Sigmoid colon (tissue), 7 donors: ENCODE results near the gene CCDC149. TPM values are rescaled to one million over a fixed set of nuclear protein-coding genes. Genes with fewer than 3 reads are reported as not detected.
"Not testable (repeated sequence)": the region's sequence is repeated elsewhere in the genome, so short reads cannot be mapped to it uniquely, and the experiment has no call there.

Experiments
- DNase-seq: peaks from one replicate; pipeline ENCODE4 v3.0.0-alpha.2; 2019
- H3K27ac ChIP-seq, 4 donors: fragments of 200-600 bp; sonication (generic); one replicate each; pipeline ENCODE4 v1.5.1; 2016 to 2019; ENCODE audit warnings: mild to moderate bottlenecking in 1 of 4
- H3K27me3 ChIP-seq, 3 donors: fragments of 200-600 bp; sonication (generic); one replicate each; pipeline ENCODE4 v1.5.1; 2019; ENCODE audit warnings: mild to moderate bottlenecking in 1 of 3
- H3K36me3 ChIP-seq, 4 donors: fragments of 200-600 bp; sonication (generic); one replicate each; pipeline ENCODE4 v1.5.1; 2016 to 2019
- H3K4me1 ChIP-seq, 4 donors: fragments of 200-600 bp; sonication (generic); one replicate each; pipeline ENCODE4 v1.5.1; 2017 to 2019
- H3K4me3 ChIP-seq, 4 donors: fragments of 200-600 bp; sonication (generic); one replicate each; pipeline ENCODE4 v1.5.1; 2017 to 2019; ENCODE audit warnings: mild to moderate bottlenecking in 2 of 4, moderate library complexity in 1 of 4
- H3K9me3 ChIP-seq, 4 donors: fragments of 200-600 bp in 3 of 4; sonication (generic) in 3 of 4; one replicate each; pipeline versions ENCODE4 v1.5.1 to v1.6.1; 2013 to 2019
- EP300 ChIP-seq, 4 donors: sonication (generic); formaldehyde crosslinking; IDR thresholded peaks; one replicate each; pipeline ENCODE4 v1.6.1; 2017; ENCODE audit warnings: antibody characterized with exemption in 4 of 4
- POLR2A ChIP-seq, 2 donors: fragments of 450-650 bp; IDR thresholded peaks; one replicate each; pipeline ENCODE4 v1.6.1; 2016; ENCODE audit warnings: antibody characterized with exemption in 2 of 2, mild to moderate bottlenecking in 2 of 2, moderate library complexity in 2 of 2
- POLR2AphosphoS5 ChIP-seq, 4 donors: sonication (generic); formaldehyde crosslinking; IDR thresholded peaks; one replicate each; pipeline ENCODE4 v1.6.1; 2017; ENCODE audit warnings: antibody characterized with exemption in 4 of 4
- WGBS, 2 donors: extraction: QIAGEN DNeasy Blood & Tissue Kit; methylation state at CpG; one replicate each; pipeline ENCODE4 v1.1.7; 2013; 5-methylcytosine and 5-hydroxymethylcytosine counted together
- intact Hi-C: fragments of 100-400 bp; cut with DNase I; formaldehyde crosslinking; loops from one replicate; pipeline ENCODE4 v1.15.1; 2023
- polyA plus RNA-seq, 3 donors: library from polyadenylated mRNA; stranded (reverse); fragments of 200-250 nt; gene quantifications; one replicate each; pipeline ENCODE4 v1.2.3, GENCODE V29; 2013
- total RNA-seq, 4 donors: library from RNA; depleted of rRNA; stranded (reverse); fragments of >200 nt; gene quantifications; one replicate each; pipeline ENCODE4 v1.1.0, GENCODE V29; 2016
- TF ChIP-seq, protein P1 (sequence below), 4 experiments: fragments of 450-650 bp in 3 of 4; fragments of 200-600 bp in 1 of 4; IDR thresholded peaks; one replicate each; pipeline ENCODE4 v1.5.1; 2016 to 2019; ENCODE audit warnings: antibody characterized with exemption in 4 of 4, mild to moderate bottlenecking in 3 of 4, moderate library complexity in 2 of 4
- donor health status: healthy with polysubstance abuse.
- donor health status: Bipolar disorder and iron deficiency.
- donor health status: healthy.

Gene CCDC149
- total and polyA plus RNA-seq, 7 donors, result 5.8 to 21.3 (median 11.8) TPM

DNA sequence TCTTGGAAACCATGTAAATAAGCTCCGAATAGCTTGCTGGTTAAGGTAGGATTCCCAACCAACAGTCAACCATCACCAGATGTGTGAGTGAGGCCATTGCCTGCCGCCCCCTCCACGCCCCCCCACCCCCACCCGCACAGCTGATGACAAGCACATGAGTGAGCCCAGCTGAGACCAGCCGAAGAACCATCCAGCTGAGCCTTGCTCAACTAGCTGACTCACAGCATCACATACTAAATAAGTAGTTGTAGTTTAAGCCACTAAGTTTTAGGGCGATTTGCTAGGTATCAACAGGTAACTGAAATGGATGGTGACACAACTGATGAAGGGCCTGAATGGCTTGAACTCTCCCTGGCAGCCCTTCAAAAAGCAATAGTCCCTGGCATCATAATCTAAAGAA lies 1.6 kb upstream of the CCDC149 start:
- no peak overlapping the region for H3K4me3 ChIP-seq
- H3K27ac ChIP-seq, result no peak overlapping the region
- H3K9me3 ChIP-seq, result peaks cover 0 to 5% (median 0%) of the 10 kb centered on the region in 4 donors
- WGBS, 2 donors, result 83 to 95% methylated on average over 6 of the region's 6 CpGs
- no peak for DNase-seq
- H3K27me3 ChIP-seq, result no peaks in the 10 kb centered on the region
- intact Hi-C loops, result loop anchor here (5.0 kb wide), 2 partner anchors 117 to 248 kb away; partner anchors contain the start of genes SEPSECS and SOD3
- TF ChIP-seq POLR2AphosphoS5 (IDR thresholded peaks at IDR 0.05), result no peak
- no peak for TF ChIP-seq POLR2A (IDR thresholded peaks at IDR 0.05)
- no peak for TF ChIP-seq EP300 (IDR thresholded peaks at IDR 0.05)
- TF ChIP-seq, protein P1, sequence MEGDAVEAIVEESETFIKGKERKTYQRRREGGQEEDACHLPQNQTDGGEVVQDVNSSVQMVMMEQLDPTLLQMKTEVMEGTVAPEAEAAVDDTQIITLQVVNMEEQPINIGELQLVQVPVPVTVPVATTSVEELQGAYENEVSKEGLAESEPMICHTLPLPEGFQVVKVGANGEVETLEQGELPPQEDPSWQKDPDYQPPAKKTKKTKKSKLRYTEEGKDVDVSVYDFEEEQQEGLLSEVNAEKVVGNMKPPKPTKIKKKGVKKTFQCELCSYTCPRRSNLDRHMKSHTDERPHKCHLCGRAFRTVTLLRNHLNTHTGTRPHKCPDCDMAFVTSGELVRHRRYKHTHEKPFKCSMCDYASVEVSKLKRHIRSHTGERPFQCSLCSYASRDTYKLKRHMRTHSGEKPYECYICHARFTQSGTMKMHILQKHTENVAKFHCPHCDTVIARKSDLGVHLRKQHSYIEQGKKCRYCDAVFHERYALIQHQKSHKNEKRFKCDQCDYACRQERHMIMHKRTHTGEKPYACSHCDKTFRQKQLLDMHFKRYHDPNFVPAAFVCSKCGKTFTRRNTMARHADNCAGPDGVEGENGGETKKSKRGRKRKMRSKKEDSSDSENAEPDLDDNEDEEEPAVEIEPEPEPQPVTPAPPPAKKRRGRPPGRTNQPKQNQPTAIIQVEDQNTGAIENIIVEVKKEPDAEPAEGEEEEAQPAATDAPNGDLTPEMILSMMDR (IDR thresholded peaks at IDR 0.05), result no peak
- peaks cover 0 to 12% (median 9%) of the 10 kb centered on the region in 4 donors for H3K36me3 ChIP-seq
- H3K4me1 ChIP-seq, result peaks cover 0 to 23% (median 11%) of the 10 kb centered on the region in 4 donors

DNA sequence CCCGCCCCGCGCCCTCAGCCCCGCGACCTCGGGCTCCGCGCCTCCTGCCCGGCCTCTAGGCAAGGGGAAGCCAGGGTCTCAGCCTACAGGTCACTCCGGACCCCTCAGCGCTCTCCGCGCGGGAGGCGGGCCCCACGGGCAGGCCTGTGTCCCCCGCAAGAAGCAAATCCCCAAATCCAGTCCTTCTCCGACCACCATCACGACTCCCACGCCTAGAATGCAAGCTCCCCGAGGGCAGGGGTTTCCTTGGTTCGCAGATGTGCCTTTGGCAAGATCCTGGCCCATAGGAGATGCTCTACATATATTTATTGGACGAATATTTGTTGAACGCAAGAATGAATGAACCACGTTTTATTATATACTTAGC lies 260 bp upstream of the CCDC149 start:
- 19 to 20% methylated on average over 25 of the region's 25 CpGs for WGBS, 2 donors
- peaks cover 0 to 23% (median 14%) of the 10 kb centered on the region in 4 donors for H3K36me3 ChIP-seq
- peaks cover 0 to 23% (median 11%) of the 10 kb centered on the region in 4 donors for H3K4me1 ChIP-seq
- no peak for DNase-seq
- H3K27ac ChIP-seq, result peak overlapping the region; percentile 87 to 95 (median 92)
- TF ChIP-seq POLR2A (IDR thresholded peaks at IDR 0.05), result no peak
- no peak for TF ChIP-seq POLR2AphosphoS5 (IDR thresholded peaks at IDR 0.05)
- TF ChIP-seq EP300 (IDR thresholded peaks at IDR 0.05), result no peak
- TF ChIP-seq, protein P1 (IDR thresholded peaks at IDR 0.05), result no peak
- peaks cover 0 to 8% (median 0%) of the 10 kb centered on the region in 4 donors for H3K9me3 ChIP-seq
- H3K27me3 ChIP-seq, result no peaks in the 10 kb centered on the region
- intact Hi-C loops, result loop anchor here (2.0 to 5.0 kb wide), 3 partner anchors 116 to 328 kb away; partner anchors contain the start of genes DHX15, SEPSECS and SOD3
- peak overlapping the region; percentile 36 to 93 (median 80) for H3K4me3 ChIP-seq

DNA sequence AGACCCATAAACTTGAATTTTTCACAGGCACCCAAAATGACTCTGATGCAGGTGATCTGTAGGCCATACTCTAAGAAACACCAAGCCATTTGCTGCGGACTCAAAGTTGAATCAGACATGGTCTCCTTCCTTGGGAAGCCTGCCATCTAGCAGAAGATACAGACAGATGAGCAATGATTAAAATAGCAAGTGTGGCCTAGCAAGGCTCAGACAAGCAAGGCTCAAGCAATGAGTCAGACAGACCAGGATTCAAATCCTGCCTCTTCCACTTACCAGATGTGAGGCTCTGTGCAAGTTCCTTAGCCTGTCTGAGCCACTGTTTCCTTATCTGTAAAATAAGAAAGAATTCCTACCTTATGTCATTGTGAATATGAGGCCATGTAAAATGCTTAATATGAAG lies 2.3 kb downstream of the CCDC149 start:
- WGBS, 2 donors, result 94 to 97% methylated on average over 1 of the region's 1 CpG
- TF ChIP-seq, protein P1 (IDR thresholded peaks at IDR 0.05), result no peak
- no peak for TF ChIP-seq POLR2A (IDR thresholded peaks at IDR 0.05)
- no peak for TF ChIP-seq POLR2AphosphoS5 (IDR thresholded peaks at IDR 0.05)
- no peak for TF ChIP-seq EP300 (IDR thresholded peaks at IDR 0.05)
- DNase-seq, result no peak
- peaks cover 0 to 36% (median 14%) of the 10 kb centered on the region in 4 donors for H3K36me3 ChIP-seq
- intact Hi-C loops, result loop anchor here (5.0 kb wide), 2 partner anchors 113 to 252 kb away; partner anchors contain the start of genes SEPSECS and SOD3
- H3K9me3 ChIP-seq, result peaks cover 0 to 8% (median 0%) of the 10 kb centered on the region in 4 donors
- H3K4me1 ChIP-seq, result peaks cover 0 to 23% (median 11%) of the 10 kb centered on the region in 4 donors
- H3K27ac ChIP-seq, result no peak overlapping the region
- H3K27me3 ChIP-seq, result no peaks in the 10 kb centered on the region
- H3K4me3 ChIP-seq, result no peak overlapping the region

DNA sequence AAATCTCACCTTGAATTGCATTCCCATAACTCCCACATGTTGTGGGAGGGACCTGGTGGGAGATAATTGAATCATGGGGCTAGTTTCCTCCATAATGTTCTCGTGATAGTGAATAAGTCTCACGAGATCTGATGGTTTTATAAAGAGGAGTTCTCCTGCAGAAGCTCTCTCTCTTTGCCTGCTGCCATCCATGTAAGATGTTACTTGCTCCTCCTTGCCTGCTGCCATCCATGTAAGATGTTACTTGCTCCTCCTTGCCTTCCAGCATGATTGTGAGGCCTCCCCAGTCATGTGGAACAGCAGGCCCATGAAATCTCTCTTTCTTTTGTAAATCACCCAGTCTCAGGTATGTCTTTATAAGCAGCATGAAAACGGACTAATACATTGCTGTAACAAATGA lies 3.2 kb downstream of the CCDC149 start:
- not testable (repeated sequence) for H3K27me3 ChIP-seq, H3K27ac ChIP-seq, H3K9me3 ChIP-seq, H3K4me3 ChIP-seq, DNase-seq
- peaks cover 0 to 23% (median 11%) of the 10 kb centered on the region in 4 donors for H3K4me1 ChIP-seq
- 91 to 94% methylated on average over 3 of the region's 3 CpGs for WGBS, 2 donors
- peaks cover 0 to 36% (median 14%) of the 10 kb centered on the region in 4 donors for H3K36me3 ChIP-seq
- intact Hi-C loops, result loop anchor here (5.0 kb wide), 2 partner anchors 112 to 253 kb away; partner anchors contain the start of genes SEPSECS and SOD3

DNA sequence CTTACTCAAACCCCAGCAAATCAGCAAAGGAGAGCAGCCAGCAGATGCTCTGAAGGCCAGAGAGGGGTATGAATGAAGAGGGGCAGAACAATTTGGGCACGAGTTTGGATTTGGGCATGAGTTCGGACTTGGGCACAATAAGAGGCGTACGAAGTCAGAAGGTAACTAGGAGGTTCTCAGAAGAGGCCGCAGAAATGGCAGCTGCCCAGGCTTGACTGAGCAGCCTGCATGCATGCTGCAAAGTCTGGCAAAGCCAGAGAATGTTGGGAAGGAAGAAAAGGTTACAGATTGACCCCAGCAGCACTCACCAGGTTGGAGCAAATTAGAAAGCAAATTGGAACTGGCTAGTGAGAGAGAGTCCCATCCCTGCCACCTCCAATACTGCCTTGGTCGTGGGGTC lies 15.2 kb downstream of the CCDC149 start:
- DNase-seq, result no peak
- Histone ChIP-seq H3K4me3 (no peak overlapping the region), H3K9me3 (no peaks in the 10 kb centered on the region), H3K27me3 (no peaks in the 10 kb centered on the region), H3K27ac (peak overlapping the region in 1 of 4 donors; percentile 12), H3K4me1 (peaks cover 0 to 9% (median 0%) of the 10 kb centered on the region in 4 donors), H3K36me3 (peaks cover 0 to 8% (median 0%) of the 10 kb centered on the region in 4 donors)
- TF ChIP-seq EP300 (IDR thresholded peaks at IDR 0.05) (no peak), POLR2AphosphoS5 (IDR thresholded peaks at IDR 0.05) (no peak), POLR2A (IDR thresholded peaks at IDR 0.05) (no peak)
- TF ChIP-seq, protein P1 (IDR thresholded peaks at IDR 0.05), result no peak
- WGBS, 2 donors, result 91 to 94% methylated on average over 6 of the region's 6 CpGs
- intact Hi-C loops, result no loop called here
